K562 (cell line): ENCODE measurements around the gene FAM171A2. TPM values are rescaled to one million over a fixed set of nuclear protein-coding genes. Genes with fewer than 3 reads are reported as not detected.

Experiments used
- CSDE1 ChIP-seq, 2 experiments: fragments of 450-650 bp; IDR thresholded peaks; 2 replicates each; pipeline ENCODE4 v1.6.1; 2016; ENCODE audit warnings: mild to moderate bottlenecking in 1 of 2
- ELF4 ChIP-seq: fragments of 450-650 bp; formaldehyde crosslinking; IDR thresholded peaks from 2 replicates; pipeline ENCODE4 v1.4.0; 2022; ENCODE audit warnings: missing genetic modification characterization
- GATA2 ChIP-seq: sonication (generic); formaldehyde crosslinking; IDR thresholded peaks from 2 replicates; pipeline ENCODE4 v1.4.0; 2020; ENCODE audit warnings: mild to moderate bottlenecking, missing genetic modification reagents
- HDAC6 ChIP-seq: IDR thresholded peaks from 2 replicates; pipeline ENCODE4 v1.6.1; 2012; ENCODE audit warnings: low read depth, mild to moderate bottlenecking, control low read depth, inconsistent platforms, low read length, moderate library complexity
- HNRNPK ChIP-seq: fragments of 200-400 bp; formaldehyde crosslinking; IDR thresholded peaks from one replicate; pipeline ENCODE4 v1.6.1; 2018; ENCODE audit warnings: mild to moderate bottlenecking, low read depth, low read length; ENCODE audit not compliant: poor library complexity, severe bottlenecking
- KDM5B ChIP-seq: fragments of 200-600 bp; sonication (generic); IDR thresholded peaks from 2 replicates; pipeline ENCODE4 v1.6.1; 2012; ENCODE audit warnings: low read depth, mild to moderate bottlenecking, moderate library complexity, low read length, control low read depth, inconsistent platforms; ENCODE audit not compliant: insufficient replicate concordance
- L3MBTL2 ChIP-seq: fragments of 450-650 bp; IDR thresholded peaks from 2 replicates; pipeline ENCODE4 v1.6.1; 2016; ENCODE audit warnings: mild to moderate bottlenecking, moderate library complexity
- NFE2L1 ChIP-seq: fragments of 450-650 bp; IDR thresholded peaks from 2 replicates; pipeline ENCODE4 v1.6.1; 2016; ENCODE audit warnings: missing genetic modification characterization, low read depth, mild to moderate bottlenecking, missing compliant biosample characterization, moderate library complexity, borderline replicate concordance
- NR3C1 ChIP-seq: sonication (generic); formaldehyde crosslinking; IDR thresholded peaks from 2 replicates; pipeline ENCODE4 v1.8.1; 2022; ENCODE audit warnings: missing genetic modification reagents
- SRF ChIP-seq, 2 experiments: fragments of 250-450, 450-650 bp in 1 of 2; sonication (Bioruptor Pico) in 1 of 2; sonication (generic) in 1 of 2; formaldehyde crosslinking; IDR thresholded peaks; 2 replicates each; pipeline versions ENCODE4 v1.5.0 to v1.5.1; 2020 to 2022; ENCODE audit warnings: mild to moderate bottlenecking in 1 of 2, missing genetic modification reagents in 1 of 2
- SRSF9 ChIP-seq: fragments of 200-400 bp; formaldehyde crosslinking; IDR thresholded peaks from 2 replicates; pipeline ENCODE4 v1.6.1; 2017; ENCODE audit warnings: low read depth, low read length, borderline replicate concordance
- TEAD2 ChIP-seq: fragments of 450-650 bp; IDR thresholded peaks from 2 replicates; pipeline ENCODE4 v1.6.1; 2016; ENCODE audit warnings: missing genetic modification characterization, control low read depth, missing compliant biosample characterization
- ZNF668 ChIP-seq: fragments of 250-450 bp; sonication (Bioruptor Pico); IDR thresholded peaks from 2 replicates; pipeline ENCODE4 v1.8.0; 2022; ENCODE audit warnings: mild to moderate bottlenecking, inconsistent platforms
- polyA plus RNA-seq, 8 experiments: library from polyadenylated mRNA; depleted of rRNA in 4 of 8; stranded (reverse) in 5 of 8; unstranded in 3 of 8; fragments of >200 nt; fragmentation: Nextera tagmentation in 2 of 8; fragmentation: Illumina TruSeq in 1 of 8; extraction: Ambion mirVana in 2 of 8; extraction: Trizol in 1 of 8; gene quantifications; 2 replicates each; pipeline versions ENCODE4 v1.2.1 to v1.2.3, GENCODE V29; 2011 to 2014; ENCODE audit warnings: inconsistent platforms in 1 of 8, missing spikeins in 1 of 8
- total RNA-seq, 7 experiments: library from RNA; depleted of rRNA in 6 of 7; stranded (reverse); fragments of >200 nt in 6 of 7; fragmentation: Illumina TruSeq in 2 of 7; extraction: Trizol in 2 of 7; gene quantifications; 2 replicates each; pipeline versions ENCODE4 v1.2.1 to v1.2.3, GENCODE V29; 2011 to 2021; ENCODE audit warnings: low replicate concordance in 1 of 7
- TF ChIP-seq, protein P1 (sequence below): fragments of 450-650 bp; IDR thresholded peaks from 2 replicates; pipeline ENCODE4 v1.6.1; 2016; ENCODE audit warnings: borderline replicate concordance
- TF ChIP-seq, protein P2 (sequence below): fragments of 250-450 bp; sonication (Bioruptor Pico); IDR thresholded peaks from 2 replicates; pipeline ENCODE4 v1.9.0; 2021; ENCODE audit warnings: mild to moderate bottlenecking
- TF ChIP-seq, protein P3 (sequence below): fragments of 450-650 bp; formaldehyde crosslinking; IDR thresholded peaks from 2 replicates; pipeline ENCODE4 v1.4.0; 2022; ENCODE audit warnings: missing genetic modification characterization
- TF ChIP-seq, protein P4 (sequence below), 2 experiments: fragments of 200-800 bp in 1 of 2; sonication (Bioruptor generic) in 1 of 2; sonication (generic) in 1 of 2; formaldehyde crosslinking in 1 of 2; IDR thresholded peaks in 1 of 2; conservative IDR thresholded peaks in 1 of 2; 2 replicates each; pipeline versions ENCODE4 v1.5.0 to v1.6.1; 2016 to 2020; ENCODE audit warnings: missing compliant biosample characterization in 1 of 2, missing genetic modification characterization in 1 of 2, missing genetic modification reagents in 1 of 2
- TF ChIP-seq, protein P5 (sequence below), 2 experiments: fragments of 450-650 bp; IDR thresholded peaks; 2 replicates each; pipeline ENCODE4 v1.6.1; 2018; ENCODE audit warnings: mild to moderate bottlenecking in 2 of 2, low read depth in 1 of 2; ENCODE audit not compliant: partially characterized antibody in 2 of 2

The FAM171A2 gene
- total and polyA plus RNA-seq, 9 of the 15 experiments (the other 6 are each of a cell fraction or from before 2014, with no cell fraction given) = 0.10 to 10.2 (median 2.0) TPM; not detected in 1

DNA sequence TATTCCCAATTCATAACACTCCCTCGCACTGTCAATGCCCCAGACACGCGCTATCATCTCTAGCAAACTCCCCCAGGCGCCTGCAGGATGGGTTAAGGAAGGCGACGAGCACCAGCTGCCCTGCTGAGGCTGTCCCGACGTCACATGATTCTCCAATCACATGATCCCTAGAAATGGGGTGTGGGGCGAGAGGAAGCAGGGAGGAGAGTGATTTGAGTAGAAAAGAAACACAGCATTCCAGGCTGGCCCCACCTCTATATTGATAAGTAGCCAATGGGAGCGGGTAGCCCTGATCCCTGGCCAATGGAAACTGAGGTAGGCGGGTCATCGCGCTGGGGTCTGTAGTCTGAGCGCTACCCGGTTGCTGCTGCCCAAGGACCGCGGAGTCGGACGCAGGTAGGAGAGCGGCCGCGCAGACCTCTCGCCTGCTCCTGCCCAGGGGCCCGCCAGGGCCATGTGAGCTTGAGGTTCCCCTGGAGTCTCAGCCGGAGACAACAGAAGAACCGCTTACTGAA, 18.7 kb downstream of the FAM171A2 start, which contains the start of gene GRN (continued):
- TF ChIP-seq NFE2L1 (tag) = no peak
- 0 out of 2 replicates have a peak, but pooled peaks have one; percentile 30 for TF ChIP-seq ELF4
- TF ChIP-seq, protein P1, sequence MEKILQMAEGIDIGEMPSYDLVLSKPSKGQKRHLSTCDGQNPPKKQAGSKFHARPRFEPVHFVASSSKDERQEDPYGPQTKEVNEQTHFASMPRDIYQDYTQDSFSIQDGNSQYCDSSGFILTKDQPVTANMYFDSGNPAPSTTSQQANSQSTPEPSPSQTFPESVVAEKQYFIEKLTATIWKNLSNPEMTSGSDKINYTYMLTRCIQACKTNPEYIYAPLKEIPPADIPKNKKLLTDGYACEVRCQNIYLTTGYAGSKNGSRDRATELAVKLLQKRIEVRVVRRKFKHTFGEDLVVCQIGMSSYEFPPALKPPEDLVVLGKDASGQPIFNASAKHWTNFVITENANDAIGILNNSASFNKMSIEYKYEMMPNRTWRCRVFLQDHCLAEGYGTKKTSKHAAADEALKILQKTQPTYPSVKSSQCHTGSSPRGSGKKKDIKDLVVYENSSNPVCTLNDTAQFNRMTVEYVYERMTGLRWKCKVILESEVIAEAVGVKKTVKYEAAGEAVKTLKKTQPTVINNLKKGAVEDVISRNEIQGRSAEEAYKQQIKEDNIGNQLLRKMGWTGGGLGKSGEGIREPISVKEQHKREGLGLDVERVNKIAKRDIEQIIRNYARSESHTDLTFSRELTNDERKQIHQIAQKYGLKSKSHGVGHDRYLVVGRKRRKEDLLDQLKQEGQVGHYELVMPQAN = peak; percentile 88; the same call in 1 of the 2 replicates
- TF ChIP-seq TEAD2 (tag) = no peak; the same call in 1 of the 2 replicates
- peak; percentile 58 for TF ChIP-seq KDM5B
- TF ChIP-seq ZNF668 = no peak
- TF ChIP-seq SRSF9 = no peak
- TF ChIP-seq L3MBTL2 = peak; percentile 94
- no peak for TF ChIP-seq NR3C1 (CRISPR knock-in tag)
- TF ChIP-seq, protein P2, sequence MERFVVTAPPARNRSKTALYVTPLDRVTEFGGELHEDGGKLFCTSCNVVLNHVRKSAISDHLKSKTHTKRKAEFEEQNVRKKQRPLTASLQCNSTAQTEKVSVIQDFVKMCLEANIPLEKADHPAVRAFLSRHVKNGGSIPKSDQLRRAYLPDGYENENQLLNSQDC = no peak
- no peak for TF ChIP-seq CSDE1 (IDR thresholded peaks at IDR 0.05)
- TF ChIP-seq, protein P3, sequence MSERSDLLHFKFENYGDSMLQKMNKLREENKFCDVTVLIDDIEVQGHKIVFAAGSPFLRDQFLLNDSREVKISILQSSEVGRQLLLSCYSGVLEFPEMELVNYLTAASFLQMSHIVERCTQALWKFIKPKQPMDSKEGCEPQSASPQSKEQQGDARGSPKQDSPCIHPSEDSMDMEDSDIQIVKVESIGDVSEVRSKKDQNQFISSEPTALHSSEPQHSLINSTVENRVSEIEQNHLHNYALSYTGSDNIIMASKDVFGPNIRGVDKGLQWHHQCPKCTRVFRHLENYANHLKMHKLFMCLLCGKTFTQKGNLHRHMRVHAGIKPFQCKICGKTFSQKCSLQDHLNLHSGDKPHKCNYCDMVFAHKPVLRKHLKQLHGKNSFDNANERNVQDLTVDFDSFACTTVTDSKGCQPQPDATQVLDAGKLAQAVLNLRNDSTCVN (CRISPR knock-in tag) = no peak
- TF ChIP-seq SRF (CRISPR knock-in tag; IDR thresholded peaks at IDR 0.05) = peak in 1 of 2 experiments; percentile 89; a peak in 1 of 4 replicates
- TF ChIP-seq HDAC6 = no peak
- TF ChIP-seq, protein P4, sequence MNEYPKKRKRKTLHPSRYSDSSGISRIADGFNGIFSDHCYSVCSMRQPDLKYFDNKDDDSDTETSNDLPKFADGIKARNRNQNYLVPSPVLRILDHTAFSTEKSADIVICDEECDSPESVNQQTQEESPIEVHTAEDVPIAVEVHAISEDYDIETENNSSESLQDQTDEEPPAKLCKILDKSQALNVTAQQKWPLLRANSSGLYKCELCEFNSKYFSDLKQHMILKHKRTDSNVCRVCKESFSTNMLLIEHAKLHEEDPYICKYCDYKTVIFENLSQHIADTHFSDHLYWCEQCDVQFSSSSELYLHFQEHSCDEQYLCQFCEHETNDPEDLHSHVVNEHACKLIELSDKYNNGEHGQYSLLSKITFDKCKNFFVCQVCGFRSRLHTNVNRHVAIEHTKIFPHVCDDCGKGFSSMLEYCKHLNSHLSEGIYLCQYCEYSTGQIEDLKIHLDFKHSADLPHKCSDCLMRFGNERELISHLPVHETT (CRISPR knock-in tag; conservative IDR thresholded peaks at IDR 0.05 in 1 of 2, IDR thresholded peaks at IDR 0.05 in 1 of 2) = peak in 1 of 2 experiments; percentile 31; a peak in 1 of 4 replicates
- TF ChIP-seq, protein P5, sequence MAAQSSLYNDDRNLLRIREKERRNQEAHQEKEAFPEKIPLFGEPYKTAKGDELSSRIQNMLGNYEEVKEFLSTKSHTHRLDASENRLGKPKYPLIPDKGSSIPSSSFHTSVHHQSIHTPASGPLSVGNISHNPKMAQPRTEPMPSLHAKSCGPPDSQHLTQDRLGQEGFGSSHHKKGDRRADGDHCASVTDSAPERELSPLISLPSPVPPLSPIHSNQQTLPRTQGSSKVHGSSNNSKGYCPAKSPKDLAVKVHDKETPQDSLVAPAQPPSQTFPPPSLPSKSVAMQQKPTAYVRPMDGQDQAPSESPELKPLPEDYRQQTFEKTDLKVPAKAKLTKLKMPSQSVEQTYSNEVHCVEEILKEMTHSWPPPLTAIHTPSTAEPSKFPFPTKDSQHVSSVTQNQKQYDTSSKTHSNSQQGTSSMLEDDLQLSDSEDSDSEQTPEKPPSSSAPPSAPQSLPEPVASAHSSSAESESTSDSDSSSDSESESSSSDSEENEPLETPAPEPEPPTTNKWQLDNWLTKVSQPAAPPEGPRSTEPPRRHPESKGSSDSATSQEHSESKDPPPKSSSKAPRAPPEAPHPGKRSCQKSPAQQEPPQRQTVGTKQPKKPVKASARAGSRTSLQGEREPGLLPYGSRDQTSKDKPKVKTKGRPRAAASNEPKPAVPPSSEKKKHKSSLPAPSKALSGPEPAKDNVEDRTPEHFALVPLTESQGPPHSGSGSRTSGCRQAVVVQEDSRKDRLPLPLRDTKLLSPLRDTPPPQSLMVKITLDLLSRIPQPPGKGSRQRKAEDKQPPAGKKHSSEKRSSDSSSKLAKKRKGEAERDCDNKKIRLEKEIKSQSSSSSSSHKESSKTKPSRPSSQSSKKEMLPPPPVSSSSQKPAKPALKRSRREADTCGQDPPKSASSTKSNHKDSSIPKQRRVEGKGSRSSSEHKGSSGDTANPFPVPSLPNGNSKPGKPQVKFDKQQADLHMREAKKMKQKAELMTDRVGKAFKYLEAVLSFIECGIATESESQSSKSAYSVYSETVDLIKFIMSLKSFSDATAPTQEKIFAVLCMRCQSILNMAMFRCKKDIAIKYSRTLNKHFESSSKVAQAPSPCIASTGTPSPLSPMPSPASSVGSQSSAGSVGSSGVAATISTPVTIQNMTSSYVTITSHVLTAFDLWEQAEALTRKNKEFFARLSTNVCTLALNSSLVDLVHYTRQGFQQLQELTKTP (IDR thresholded peaks at IDR 0.05; ENCODE audit: low read depth in 1 of 2, partially characterized antibody in 2 of 2) = peak in 1 of 2 experiments; percentile 84
- TF ChIP-seq GATA2 (CRISPR knock-in tag) = no peak
- no peak for TF ChIP-seq HNRNPK
